ENCODE results near the gene NEU4.
"Not testable (repeated sequence)": the region's sequence is repeated elsewhere in the genome, so short reads cannot be mapped to it uniquely, and the experiment has no call there.

Gene NEU4

DNA sequence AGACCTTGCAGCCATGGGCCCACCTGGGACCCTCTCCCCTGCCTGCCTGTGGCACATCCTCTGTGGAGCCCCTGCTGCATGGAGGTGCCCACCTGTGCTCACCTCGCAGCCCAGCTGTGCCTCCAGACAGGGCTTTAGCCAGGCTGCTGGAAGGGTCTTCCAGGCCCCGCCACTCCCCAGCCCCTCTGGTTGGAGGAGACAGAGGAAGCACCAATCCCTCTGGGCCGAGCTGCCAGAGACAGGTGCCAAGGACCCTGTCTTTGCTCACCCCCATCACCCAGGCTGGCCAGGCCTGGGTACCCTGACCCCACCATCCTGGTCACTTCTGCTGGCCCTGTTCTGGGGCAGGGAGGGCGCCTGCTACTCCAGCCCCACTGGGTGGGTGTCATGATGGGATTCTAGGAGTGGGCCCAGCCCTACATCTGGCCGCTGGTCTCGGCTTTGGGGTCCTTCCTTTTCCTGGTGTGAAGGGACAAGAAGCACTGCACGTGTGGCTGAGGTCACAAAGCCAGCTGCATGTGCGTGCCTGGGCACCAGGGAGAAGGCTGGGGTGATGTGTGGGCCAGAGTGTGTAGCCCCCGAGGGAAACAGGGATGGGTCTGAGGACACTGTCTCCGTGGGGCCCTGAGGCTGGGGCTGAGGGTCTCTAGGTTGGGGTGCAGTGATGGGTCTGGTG lies 9.3 kb upstream of the NEU4 start:
- DNase-seq: no peak

- DNase-seq: not testable (repeated sequence)
Measured at GRCh38 chr2:241800198-241800903, 8.6 kb upstream of the NEU4 start.

- DNase-seq: no peak
Measured at GRCh38 chr2:241801611-241802420, 7.2 kb upstream of the NEU4 start.

DNA sequence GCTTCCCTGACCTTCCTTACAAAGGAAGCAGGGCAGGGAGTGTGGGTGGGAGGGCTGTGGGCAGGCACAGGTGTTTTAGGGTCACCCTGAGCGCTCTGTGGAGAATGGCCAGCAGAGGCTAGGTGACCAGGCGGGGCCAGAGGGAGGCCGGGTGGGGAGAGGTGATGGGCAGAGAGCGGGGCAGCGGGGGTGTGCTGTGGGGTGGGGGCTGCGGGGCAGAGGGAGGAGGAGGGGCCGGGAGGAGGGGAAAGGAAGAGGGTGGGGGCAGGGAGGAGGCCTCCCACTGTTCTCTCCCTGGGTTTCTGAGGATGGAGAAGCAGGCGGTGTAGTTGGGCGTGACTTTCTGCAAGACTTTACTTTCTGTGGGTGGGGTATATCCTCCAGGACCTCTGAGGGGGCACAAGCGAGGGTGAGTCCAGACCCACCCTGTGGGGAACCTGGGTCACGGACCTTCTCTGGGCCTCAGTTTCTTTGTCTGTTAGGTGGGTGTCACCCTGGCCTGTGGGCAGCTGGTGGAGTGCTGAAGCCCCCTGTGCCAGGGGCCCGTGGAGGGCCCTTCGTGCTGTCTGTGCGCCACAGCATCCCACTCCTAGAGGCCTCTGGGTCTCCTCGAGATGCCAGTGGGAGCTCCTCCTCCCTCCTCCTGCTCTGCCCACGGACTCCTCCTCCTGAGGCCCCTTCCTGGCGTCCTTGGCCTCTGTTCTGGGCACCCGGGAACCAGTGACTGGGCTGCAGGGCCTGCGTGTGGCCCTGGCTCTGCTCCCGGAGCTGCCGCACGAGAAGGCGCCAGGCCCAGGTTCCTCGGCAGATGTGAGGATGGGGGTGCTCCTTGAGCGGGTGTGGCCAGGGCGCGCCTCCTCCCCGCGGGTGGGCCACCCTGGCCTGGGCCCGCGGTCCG lies 6.3 kb upstream of the NEU4 start:
- DNase-seq: no peak

DNA sequence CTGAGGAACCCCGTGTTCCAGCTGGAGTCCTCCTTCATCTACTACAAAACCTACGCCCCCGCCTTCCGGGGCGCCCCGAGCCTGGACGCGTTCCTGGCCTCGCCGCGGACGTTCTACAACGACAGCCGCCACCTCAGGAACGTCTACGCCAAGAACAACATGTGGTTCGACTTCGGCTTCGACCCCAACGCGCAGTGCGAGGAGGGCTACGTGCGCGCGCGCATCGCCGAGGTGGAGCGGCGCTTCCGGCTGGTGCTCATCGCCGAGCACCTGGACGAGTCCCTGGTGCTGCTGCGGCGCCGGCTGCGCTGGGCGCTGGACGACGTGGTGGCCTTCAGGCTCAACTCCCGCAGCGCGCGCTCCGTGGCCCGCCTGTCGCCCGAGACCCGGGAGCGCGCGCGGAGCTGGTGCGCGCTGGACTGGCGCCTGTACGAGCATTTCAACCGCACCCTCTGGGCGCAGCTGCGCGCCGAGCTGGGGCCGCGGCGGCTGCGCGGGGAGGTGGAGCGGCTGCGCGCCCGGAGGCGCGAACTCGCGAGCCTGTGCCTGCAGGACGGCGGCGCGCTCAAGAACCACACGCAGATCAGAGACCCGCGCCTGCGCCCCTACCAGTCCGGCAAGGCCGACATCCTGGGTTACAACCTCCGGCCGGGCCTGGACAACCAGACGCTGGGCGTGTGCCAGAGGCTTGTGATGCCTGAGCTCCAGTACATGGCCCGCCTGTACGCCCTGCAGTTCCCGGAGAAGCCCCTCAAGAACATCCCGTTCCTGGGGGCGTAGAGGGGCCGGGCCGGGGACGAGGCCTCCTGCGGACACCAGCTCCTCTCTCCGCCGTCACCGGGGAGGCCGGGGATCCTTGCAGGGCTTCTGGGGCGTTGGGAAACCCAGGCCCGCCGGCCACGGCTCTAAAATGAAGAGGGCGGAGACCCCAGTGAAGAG lies 5.3 kb upstream of the NEU4 start:
- DNase-seq: peak; percentile 46

GRCh38 chr2:241804326-241805229 lies 4.4 kb upstream of the NEU4 start:
- no peak for DNase-seq

DNA sequence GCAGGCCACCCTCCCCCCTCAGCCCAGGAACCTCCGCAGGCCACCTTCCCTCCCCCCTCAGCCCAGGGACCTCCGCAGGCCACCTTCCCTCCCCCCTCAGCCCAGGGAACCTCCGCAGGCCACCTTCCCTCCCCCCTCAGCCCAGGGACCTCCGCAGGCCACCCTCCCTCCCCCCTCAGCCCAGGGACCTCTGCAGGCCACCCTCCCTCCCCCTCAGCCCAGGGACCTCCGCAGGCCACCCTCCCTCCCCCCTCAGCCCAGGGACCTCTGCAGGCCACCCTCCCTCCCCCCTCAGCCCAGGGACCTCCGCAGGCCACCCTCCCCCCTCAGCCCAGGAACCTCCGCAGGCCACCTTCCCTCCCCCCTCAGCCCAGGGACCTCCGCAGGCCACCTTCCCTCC lies 2.8 kb upstream of the NEU4 start:
- not testable (repeated sequence) for DNase-seq

- no peak for DNase-seq
Measured at GRCh38 chr2:241808051-241808720, 807 bp upstream of the NEU4 start.

- DNase-seq: no peak
Measured at GRCh38 chr2:241809383-241810306, 652 bp downstream of the NEU4 start.

GRCh38 chr2:241810307-241811200 lies 1.6 kb downstream of the NEU4 start:
- no peak for DNase-seq

DNA sequence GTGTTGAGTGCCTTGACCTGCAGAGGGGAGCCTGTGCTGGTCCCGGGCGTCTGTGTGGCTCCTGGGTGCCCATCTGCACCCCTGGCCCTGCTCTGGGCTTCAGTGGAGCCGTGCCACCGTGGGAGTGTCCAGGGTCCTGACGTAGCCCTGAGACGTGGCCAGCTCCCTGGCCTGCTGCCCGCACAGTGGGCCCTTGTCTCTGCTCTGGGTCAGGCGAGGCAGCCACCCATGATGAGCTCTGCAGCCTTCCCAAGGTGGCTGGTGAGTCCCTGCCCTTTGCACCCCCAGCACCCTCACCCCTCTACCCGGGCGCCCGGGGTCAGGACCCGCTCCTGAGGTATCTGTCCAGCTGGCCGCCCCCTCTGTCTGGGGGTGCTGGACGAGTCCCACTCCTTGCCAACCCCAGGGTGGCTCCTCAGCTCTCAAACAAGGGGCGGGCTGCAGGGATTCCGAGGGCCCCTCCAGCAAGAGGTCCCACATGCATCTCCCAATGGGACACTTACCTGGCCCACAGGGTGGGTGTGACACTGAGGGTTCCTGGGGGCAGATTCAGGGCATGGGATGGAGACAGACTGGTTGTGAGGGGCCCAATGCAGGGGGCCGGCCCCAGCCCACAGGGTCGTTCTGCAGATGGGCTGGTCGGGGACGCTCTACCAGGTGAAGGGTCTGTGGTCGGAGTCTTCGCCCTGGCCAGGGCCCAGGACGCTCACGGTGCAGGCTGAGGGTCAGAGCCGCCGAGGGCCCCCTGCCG lies 2.4 kb downstream of the NEU4 start:
- DNase-seq: no peak

- DNase-seq: no peak
Measured at GRCh38 chr2:241811952-241812729, 3.1 kb downstream of the NEU4 start.

DNA sequence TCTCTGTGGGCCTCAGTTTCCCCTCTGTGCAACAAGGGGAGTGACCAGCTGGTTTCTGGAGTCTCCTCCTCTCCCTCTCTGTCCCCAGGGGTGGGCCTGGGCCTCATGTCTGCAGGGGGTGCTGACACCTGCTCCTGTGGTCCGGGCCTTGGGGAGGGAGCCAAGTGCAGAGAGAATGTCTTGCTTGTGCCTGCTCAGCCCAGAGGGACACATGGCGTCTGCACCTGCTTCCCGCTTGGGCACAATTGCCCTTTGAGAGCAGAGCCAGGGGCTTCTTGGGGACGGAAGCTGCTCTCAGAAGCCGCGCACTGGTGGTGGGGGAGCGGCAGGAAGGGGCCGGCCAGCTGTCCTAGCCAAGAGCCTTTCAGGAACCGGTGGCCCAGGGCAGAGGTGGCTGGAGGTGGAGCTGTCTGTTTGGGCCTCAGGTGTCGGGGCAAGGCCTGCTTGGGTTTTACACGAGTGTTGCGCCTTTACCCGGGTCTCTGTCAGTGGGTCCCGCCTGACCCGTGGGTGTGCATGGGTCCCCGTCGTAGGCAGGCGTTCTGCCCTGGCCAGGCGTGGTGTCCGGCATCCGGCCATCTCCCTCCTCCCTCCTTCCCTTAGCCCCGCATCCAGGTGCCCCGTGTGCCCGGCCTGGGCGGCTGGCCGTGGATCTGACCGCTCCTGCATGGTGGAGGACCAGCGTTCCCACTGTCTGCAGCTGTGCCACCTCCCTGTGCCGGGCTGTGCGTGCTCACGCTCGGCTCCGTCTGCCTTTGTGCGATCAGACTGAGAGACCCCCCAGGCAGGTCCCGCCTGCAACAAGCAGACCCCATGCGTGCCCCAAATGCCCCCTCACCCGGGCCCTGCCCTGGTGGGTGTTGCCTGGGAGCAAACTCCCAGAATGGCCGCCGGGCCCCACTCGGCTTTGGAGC lies 4.0 kb downstream of the NEU4 start:
- no peak for DNase-seq

- DNase-seq: peak; percentile 43
Measured at GRCh38 chr2:241813644-241814392, 4.8 kb downstream of the NEU4 start.
